Ammon's horn (tissue), 1 donor: ENCODE results near the gene SUSD3.

Experiments
- DNase-seq: peaks from one replicate; pipeline ENCODE4 v3.0.0-alpha.2; 2016; ENCODE audit warnings: low spot score

Gene SUSD3

GRCh38 chr9:93052791-93053540 is 5.5 kb upstream of the SUSD3 start:
- DNase-seq: no peak

- DNase-seq: no peak
Observed at GRCh38 chr9:93053781-93054331, 4.6 kb upstream of the SUSD3 start.

- peak; percentile 44 for DNase-seq
Observed at GRCh38 chr9:93054758-93055704, 3.5 kb upstream of the SUSD3 start.

GRCh38 chr9:93057042-93057702 is 1.3 kb upstream of the SUSD3 start:
- DNase-seq: no peak

- DNase-seq: no peak
Observed at GRCh38 chr9:93057703-93058354, 672 bp upstream of the SUSD3 start.

GRCh38 chr9:93059011-93059714 is 662 bp downstream of the SUSD3 start:
- DNase-seq: peak; percentile 50

- no peak for DNase-seq
Observed at GRCh38 chr9:93059715-93060578, 1.4 kb downstream of the SUSD3 start.

- no peak for DNase-seq
Observed at GRCh38 chr9:93060746-93061259, 2.3 kb downstream of the SUSD3 start.

GRCh38 chr9:93061260-93061751 is 2.8 kb downstream of the SUSD3 start:
- no peak for DNase-seq

GRCh38 chr9:93061791-93062763 is 3.6 kb downstream of the SUSD3 start:
- DNase-seq: no peak

GRCh38 chr9:93064392-93065134 is 6.1 kb downstream of the SUSD3 start:
- peak; percentile 31 for DNase-seq

- peak; percentile 69 for DNase-seq
Observed at GRCh38 chr9:93065135-93065720, 6.7 kb downstream of the SUSD3 start.

- DNase-seq: no peak
Observed at GRCh38 chr9:93066978-93067603, 8.6 kb downstream of the SUSD3 start.

GRCh38 chr9:93068956-93069355 is 10.5 kb downstream of the SUSD3 start:
- no peak for DNase-seq

GRCh38 chr9:93071464-93071863 is 13.0 kb downstream of the SUSD3 start:
- DNase-seq: peak; percentile 39

- no peak for DNase-seq
Observed at GRCh38 chr9:93072383-93072795, 13.9 kb downstream of the SUSD3 start.
